Measurements from ENCODE around the gene CNRIP1.

CNRIP1 gene

GRCh38 chr2:68340226-68341061, 20.7 kb upstream of the CNRIP1 start:
- Histone ChIP-seq H3K27ac (ENCODE audit: low read depth, low read length) (no peak overlapping the region), H3K9ac (ENCODE audit: low read length) (no peak overlapping the region), H3K4me1 (ENCODE audit: control insufficient read depth, insufficient read depth, low read length) (no peaks in the 10 kb centered on the region), H3K9me3 (ENCODE audit: control insufficient read depth, insufficient read depth, low read depth, low read length) (no peaks in the 10 kb centered on the region), H3K36me3 (ENCODE audit: control insufficient read depth, insufficient read depth, low read length) (no peaks in the 10 kb centered on the region), H3K4me3 (ENCODE audit: low read depth, low read length) (no peak overlapping the region), H3K27me3 (ENCODE audit: control insufficient read depth, insufficient read depth, low read length) (no peaks in the 10 kb centered on the region)

GRCh38 chr2:68336192-68336591, 16.4 kb upstream of the CNRIP1 start:
- Histone ChIP-seq H3K27me3 (ENCODE audit: control insufficient read depth, insufficient read depth, low read length) (no peaks in the 10 kb centered on the region), H3K4me3 (ENCODE audit: low read depth, low read length) (no peak overlapping the region), H3K9ac (ENCODE audit: low read length) (no peak overlapping the region), H3K4me1 (ENCODE audit: control insufficient read depth, insufficient read depth, low read length) (no peaks in the 10 kb centered on the region), H3K9me3 (ENCODE audit: control insufficient read depth, insufficient read depth, low read depth, low read length) (no peaks in the 10 kb centered on the region), H3K36me3 (ENCODE audit: control insufficient read depth, insufficient read depth, low read length) (no peaks in the 10 kb centered on the region), H3K27ac (ENCODE audit: low read depth, low read length) (no peak overlapping the region)

DNA sequence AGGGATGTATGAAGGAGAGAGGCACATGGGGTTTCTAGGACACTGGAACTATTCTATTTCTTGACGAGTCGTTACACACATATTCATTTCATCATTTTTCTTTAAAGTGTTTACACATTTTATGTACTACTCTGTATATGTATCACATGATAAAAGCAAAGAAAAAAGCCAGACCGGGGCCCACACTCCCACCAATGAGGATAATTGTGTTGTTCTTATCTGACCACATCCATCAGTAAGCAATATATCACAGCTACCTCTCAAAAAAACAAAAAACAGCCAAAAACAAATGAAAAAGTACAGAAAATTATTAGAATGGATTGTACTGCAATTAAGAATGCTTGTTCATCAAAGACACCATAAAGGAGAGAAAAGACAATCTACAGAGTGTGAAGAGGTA, 14.2 kb upstream of the CNRIP1 start:
- Histone ChIP-seq H3K4me1 (ENCODE audit: control insufficient read depth, insufficient read depth, low read length) (no peaks in the 10 kb centered on the region), H3K27me3 (ENCODE audit: control insufficient read depth, insufficient read depth, low read length) (no peaks in the 10 kb centered on the region), H3K9ac (ENCODE audit: low read length) (no peak overlapping the region), H3K36me3 (ENCODE audit: control insufficient read depth, insufficient read depth, low read length) (no peaks in the 10 kb centered on the region), H3K9me3 (ENCODE audit: control insufficient read depth, insufficient read depth, low read depth, low read length) (no peaks in the 10 kb centered on the region), H3K27ac (ENCODE audit: low read depth, low read length) (no peak overlapping the region), H3K4me3 (ENCODE audit: low read depth, low read length) (no peak overlapping the region)

DNA sequence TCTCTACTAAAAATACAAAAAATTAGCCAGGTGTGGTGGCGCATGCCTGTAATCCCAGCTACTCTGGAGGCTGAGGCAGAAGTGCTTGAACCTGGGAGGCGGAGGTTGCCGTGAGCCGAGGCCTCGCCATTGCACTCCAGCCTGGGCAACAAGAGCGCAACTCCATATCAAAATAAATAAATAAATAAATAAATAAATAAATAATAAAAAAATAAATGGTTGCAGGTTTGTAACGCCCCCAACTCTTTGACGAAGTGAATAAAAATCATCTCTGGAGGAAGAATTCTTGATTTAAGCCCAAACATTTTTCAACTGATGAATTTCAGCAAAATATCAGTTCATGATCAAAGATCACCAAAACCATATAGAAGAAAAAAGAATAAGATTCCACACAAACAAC, 13.3 kb upstream of the CNRIP1 start:
- Histone ChIP-seq H3K4me1 (ENCODE audit: control insufficient read depth, insufficient read depth, low read length) (no peaks in the 10 kb centered on the region), H3K27ac (ENCODE audit: low read depth, low read length) (no peak overlapping the region), H3K36me3 (ENCODE audit: control insufficient read depth, insufficient read depth, low read length) (no peaks in the 10 kb centered on the region), H3K27me3 (ENCODE audit: control insufficient read depth, insufficient read depth, low read length) (peaks cover 2% of the 10 kb centered on the region; the same call in 1 of the 2 replicates), H3K9ac (ENCODE audit: low read length) (no peak overlapping the region), H3K4me3 (ENCODE audit: low read depth, low read length) (no peak overlapping the region), H3K9me3 (ENCODE audit: control insufficient read depth, insufficient read depth, low read depth, low read length) (no peaks in the 10 kb centered on the region)

- no peak overlapping the region for H3K9ac ChIP-seq (ENCODE audit: low read length)
- peaks cover 2% of the 10 kb centered on the region; the same call in 1 of the 2 replicates for H3K27me3 ChIP-seq (ENCODE audit: control insufficient read depth, insufficient read depth, low read length)
- no peak overlapping the region for H3K27ac ChIP-seq (ENCODE audit: low read depth, low read length)
- H3K36me3 ChIP-seq (ENCODE audit: control insufficient read depth, insufficient read depth, low read length): no peaks in the 10 kb centered on the region
- H3K9me3 ChIP-seq (ENCODE audit: control insufficient read depth, insufficient read depth, low read depth, low read length): no peaks in the 10 kb centered on the region
- no peaks in the 10 kb centered on the region for H3K4me1 ChIP-seq (ENCODE audit: control insufficient read depth, insufficient read depth, low read length)
- no peak overlapping the region for H3K4me3 ChIP-seq (ENCODE audit: low read depth, low read length)
Measured at GRCh38 chr2:68330691-68331090, 10.9 kb upstream of the CNRIP1 start.

- H3K27me3 ChIP-seq (ENCODE audit: control insufficient read depth, insufficient read depth, low read length): peaks cover 7% of the 10 kb centered on the region; the same call in 1 of the 2 replicates
- H3K9ac ChIP-seq (ENCODE audit: low read length): no peak overlapping the region
- no peak overlapping the region for H3K27ac ChIP-seq (ENCODE audit: low read depth, low read length)
- H3K4me1 ChIP-seq (ENCODE audit: control insufficient read depth, insufficient read depth, low read length): no peaks in the 10 kb centered on the region
- H3K9me3 ChIP-seq (ENCODE audit: control insufficient read depth, insufficient read depth, low read depth, low read length): no peaks in the 10 kb centered on the region
- H3K4me3 ChIP-seq (ENCODE audit: low read depth, low read length): no peak overlapping the region
- H3K36me3 ChIP-seq (ENCODE audit: control insufficient read depth, insufficient read depth, low read length): no peaks in the 10 kb centered on the region
Measured at GRCh38 chr2:68328901-68329300, 9.2 kb upstream of the CNRIP1 start.

GRCh38 chr2:68325056-68325455, 5.3 kb upstream of the CNRIP1 start:
- Histone ChIP-seq H3K9ac (ENCODE audit: low read length) (no peak overlapping the region), H3K27ac (ENCODE audit: low read depth, low read length) (no peak overlapping the region), H3K36me3 (ENCODE audit: control insufficient read depth, insufficient read depth, low read length) (no peaks in the 10 kb centered on the region), H3K9me3 (ENCODE audit: control insufficient read depth, insufficient read depth, low read depth, low read length) (no peaks in the 10 kb centered on the region), H3K27me3 (ENCODE audit: control insufficient read depth, insufficient read depth, low read length) (peaks cover 38% of the 10 kb centered on the region), H3K4me1 (ENCODE audit: control insufficient read depth, insufficient read depth, low read length) (no peaks in the 10 kb centered on the region), H3K4me3 (ENCODE audit: low read depth, low read length) (no peak overlapping the region)

DNA sequence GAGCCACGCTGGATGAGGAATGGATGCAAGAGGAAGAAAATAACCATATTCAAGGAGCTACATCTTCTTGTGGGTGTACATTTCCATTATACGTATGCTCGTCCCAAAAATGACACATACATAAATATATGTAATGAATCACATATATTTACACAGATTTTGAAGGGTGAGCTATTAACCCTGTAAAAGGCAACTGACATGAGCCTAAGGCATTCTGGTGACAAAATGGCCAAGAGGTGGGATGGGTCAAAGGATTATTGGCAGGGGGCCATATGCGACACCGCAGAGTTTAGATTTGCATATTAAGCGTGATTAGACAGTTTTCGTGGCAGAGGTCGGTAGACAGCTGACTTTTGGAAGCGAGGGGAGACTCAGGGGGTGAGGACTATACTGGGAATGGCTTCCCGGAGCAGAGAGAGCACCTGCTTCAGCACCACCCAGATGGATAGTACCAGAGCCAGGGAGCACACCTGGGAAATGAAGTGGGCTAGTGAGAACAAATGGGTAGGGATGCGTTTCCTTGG, 431 bp upstream of the CNRIP1 start:
- Histone ChIP-seq H3K4me3 (ENCODE audit: low read depth, low read length) (peak overlapping the region; percentile 81), H3K27ac (ENCODE audit: low read depth, low read length) (no peak overlapping the region), H3K9me3 (ENCODE audit: control insufficient read depth, insufficient read depth, low read depth, low read length) (no peaks in the 10 kb centered on the region), H3K9ac (ENCODE audit: low read length) (no peak overlapping the region), H3K4me1 (ENCODE audit: control insufficient read depth, insufficient read depth, low read length) (no peaks in the 10 kb centered on the region), H3K27me3 (ENCODE audit: control insufficient read depth, insufficient read depth, low read length) (peaks cover 82% of the 10 kb centered on the region), H3K36me3 (ENCODE audit: control insufficient read depth, insufficient read depth, low read length) (no peaks in the 10 kb centered on the region)

GRCh38 chr2:68318914-68319397, 793 bp downstream of the CNRIP1 start:
- Histone ChIP-seq H3K9ac (ENCODE audit: low read length) (peak overlapping the region; percentile 38), H3K4me3 (ENCODE audit: low read depth, low read length) (peak overlapping the region; percentile 81), H3K36me3 (ENCODE audit: control insufficient read depth, insufficient read depth, low read length) (no peaks in the 10 kb centered on the region), H3K9me3 (ENCODE audit: control insufficient read depth, insufficient read depth, low read depth, low read length) (no peaks in the 10 kb centered on the region), H3K27ac (ENCODE audit: low read depth, low read length) (no peak overlapping the region), H3K27me3 (ENCODE audit: control insufficient read depth, insufficient read depth, low read length) (peaks cover 79% of the 10 kb centered on the region), H3K4me1 (ENCODE audit: control insufficient read depth, insufficient read depth, low read length) (no peaks in the 10 kb centered on the region)

DNA sequence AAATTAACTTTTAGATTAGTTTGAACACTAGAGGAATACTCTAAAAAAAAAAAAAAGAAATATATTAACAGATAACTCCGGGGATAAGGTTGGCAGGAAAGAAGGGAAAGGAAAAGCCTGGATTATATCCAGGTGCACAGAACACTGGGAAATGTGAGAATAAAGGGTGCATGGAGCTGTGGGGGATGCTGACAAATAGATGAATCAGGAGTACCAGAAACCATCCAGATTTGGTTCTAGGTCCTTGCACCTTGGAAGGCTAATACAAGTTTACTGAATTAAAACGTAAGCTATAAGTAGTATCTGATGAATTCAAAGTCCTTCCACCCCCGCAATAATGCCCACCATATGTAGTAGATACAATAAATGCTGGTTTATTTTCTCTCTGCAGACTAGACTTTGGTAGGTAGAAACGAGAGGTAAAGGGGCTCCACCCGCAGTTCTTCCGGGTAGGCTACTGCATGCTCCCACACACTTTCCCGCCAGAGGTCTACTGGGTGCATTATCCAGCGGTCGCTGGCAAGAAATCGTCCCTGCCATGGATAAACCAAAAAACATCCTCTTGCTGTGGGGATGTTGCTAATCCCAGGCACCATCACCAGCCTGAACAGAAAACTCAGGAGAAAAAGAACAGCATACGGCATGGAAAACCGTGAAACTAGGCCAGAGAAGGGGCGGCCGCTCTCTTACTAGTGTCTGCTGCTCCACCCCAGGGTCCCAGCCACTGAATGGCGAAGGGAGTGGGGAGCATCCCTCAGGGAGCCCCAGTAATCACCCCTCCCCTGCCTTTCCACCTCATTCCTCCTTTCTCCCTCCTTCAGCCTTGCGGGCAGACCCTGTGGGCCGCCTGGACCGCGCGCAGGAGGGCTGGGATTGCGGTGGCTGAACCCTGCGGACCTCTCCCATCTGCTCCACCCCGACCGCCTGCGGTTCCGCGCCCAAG, 1.5 kb downstream of the CNRIP1 start:
- no peak overlapping the region for H3K27ac ChIP-seq (ENCODE audit: low read depth, low read length)
- H3K9me3 ChIP-seq (ENCODE audit: control insufficient read depth, insufficient read depth, low read depth, low read length): no peaks in the 10 kb centered on the region
- peak overlapping the region; percentile 81 for H3K4me3 ChIP-seq (ENCODE audit: low read depth, low read length)
- peak overlapping the region; percentile 38 for H3K9ac ChIP-seq (ENCODE audit: low read length)
- no peaks in the 10 kb centered on the region for H3K4me1 ChIP-seq (ENCODE audit: control insufficient read depth, insufficient read depth, low read length)
- H3K27me3 ChIP-seq (ENCODE audit: control insufficient read depth, insufficient read depth, low read length): peaks cover 82% of the 10 kb centered on the region
- H3K36me3 ChIP-seq (ENCODE audit: control insufficient read depth, insufficient read depth, low read length): no peaks in the 10 kb centered on the region
